H1 (cell line): Measurements from ENCODE around the gene SNTG2. TPM values are rescaled to one million over a fixed set of nuclear protein-coding genes. Genes with fewer than 3 reads are reported as not detected.

ENCODE experiments used
- E2F6 ChIP-seq: IDR thresholded peaks from 2 replicates; pipeline ENCODE4 v1.6.1; 2012; ENCODE audit warnings: inconsistent platforms
- PHF8 ChIP-seq: fragments of 200-600 bp; sonication (generic); conservative IDR thresholded peaks from 2 replicates; pipeline ENCODE4 v1.7.1; 2012; ENCODE audit warnings: low read depth, mild to moderate bottlenecking, inconsistent platforms, low read length, moderate library complexity
- RBBP5 ChIP-seq: IDR thresholded peaks from 2 replicates; pipeline ENCODE4 v1.7.1; 2012; ENCODE audit warnings: low read depth, mild to moderate bottlenecking, inconsistent platforms, low read length, moderate library complexity, borderline replicate concordance
- RFX5 ChIP-seq: IDR thresholded peaks from 2 replicates; pipeline ENCODE4 v1.6.1; 2011; ENCODE audit warnings: low read depth, low read length, improper control_type of control experiment, borderline replicate concordance
- polyA plus RNA-seq, 7 experiments: library from polyadenylated mRNA; depleted of rRNA in 3 of 7; stranded (reverse) in 5 of 7; unstranded in 2 of 7; fragments of >200 nt in 5 of 7; fragments of 200-250 nt in 2 of 7; gene quantifications; 1 replicate in 5 of 7; 2 replicates in 1 of 7; 4 replicates in 1 of 7; pipeline versions ENCODE4 v1.2.1 to v1.2.3, GENCODE V29; 2011 to 2013; ENCODE audit warnings: missing spikeins in 2 of 7, mixed read lengths in 2 of 7
- total RNA-seq: library from RNA; stranded (reverse); fragmentation: NEBNext Ultra II Directional; extraction: Animal tissue kit (Norgen Biotek cat#: 25700); gene quantifications from 2 replicates; pipeline ENCODE4 v1.2.1, GENCODE V29; 2021

The SNTG2 gene
- total and polyA plus RNA-seq, 2 of the 8 experiments (the other 6 are each of a cell fraction or from before 2014, with no cell fraction given) = 6.6 to 18.1 TPM

GRCh38 chr2:1072250-1072649 is 121.6 kb downstream of the SNTG2 start (continued):
- TF ChIP-seq RFX5 (no peak), PHF8 (no peak), RBBP5 (no peak), E2F6 (no peak)
